Smooth muscle cell of bladder (primary cell): Measurements from ENCODE around the gene DAPK2. TPM values are rescaled to one million over a fixed set of nuclear protein-coding genes. Genes with fewer than 3 reads are reported as not detected.

Experiments used
- total RNA-seq: library from RNA; depleted of rRNA; stranded (reverse); fragments of >200 nt; gene quantifications from 2 replicates; pipeline ENCODE4 v1.2.3, GENCODE V29; 2014

DAPK2 gene
- total RNA-seq = 1.3 and 1.5 TPM in 2 replicates

DNA sequence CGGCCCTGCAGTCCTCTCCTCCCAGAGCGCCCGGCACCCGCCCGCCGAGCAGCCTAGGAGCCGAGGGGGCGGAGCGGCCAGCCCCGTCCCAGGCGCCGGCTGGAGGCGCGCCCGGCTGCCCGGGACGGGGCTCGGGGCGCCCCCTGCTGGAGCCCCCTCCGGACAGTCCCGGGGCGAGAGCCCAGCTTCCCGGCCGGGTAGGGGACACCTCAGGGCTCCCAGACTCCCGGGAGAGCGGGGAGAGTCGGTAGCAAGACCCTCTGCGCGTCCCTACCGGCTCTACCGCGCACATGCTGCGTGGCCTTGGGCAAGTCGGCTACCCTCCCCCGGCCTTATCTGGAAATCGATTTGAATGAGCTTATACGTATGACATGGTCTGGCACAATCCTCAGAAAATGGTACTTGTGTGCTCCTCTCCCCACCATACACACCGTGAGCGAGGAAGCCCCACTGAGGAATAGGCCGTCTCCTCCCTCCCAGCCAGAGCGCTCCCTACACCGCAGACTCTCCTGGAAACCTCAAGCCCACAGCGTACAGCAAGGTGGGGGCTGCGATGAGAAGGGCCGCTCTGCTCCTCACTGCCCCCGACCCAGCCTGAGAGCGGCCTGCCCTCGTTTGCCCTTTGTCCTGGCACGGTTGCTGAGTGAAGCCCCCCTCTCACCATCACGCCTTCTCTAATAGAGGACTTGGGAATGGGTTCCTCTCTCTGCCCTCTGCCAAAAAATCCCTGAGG, at the start of gene DAPK2:
Gene DAPK2 (minus strand): TSS at position 65 of the 733 bp plus-strand sequence. CDS start 6,224 bp downstream, outside the sequence.

DNA sequence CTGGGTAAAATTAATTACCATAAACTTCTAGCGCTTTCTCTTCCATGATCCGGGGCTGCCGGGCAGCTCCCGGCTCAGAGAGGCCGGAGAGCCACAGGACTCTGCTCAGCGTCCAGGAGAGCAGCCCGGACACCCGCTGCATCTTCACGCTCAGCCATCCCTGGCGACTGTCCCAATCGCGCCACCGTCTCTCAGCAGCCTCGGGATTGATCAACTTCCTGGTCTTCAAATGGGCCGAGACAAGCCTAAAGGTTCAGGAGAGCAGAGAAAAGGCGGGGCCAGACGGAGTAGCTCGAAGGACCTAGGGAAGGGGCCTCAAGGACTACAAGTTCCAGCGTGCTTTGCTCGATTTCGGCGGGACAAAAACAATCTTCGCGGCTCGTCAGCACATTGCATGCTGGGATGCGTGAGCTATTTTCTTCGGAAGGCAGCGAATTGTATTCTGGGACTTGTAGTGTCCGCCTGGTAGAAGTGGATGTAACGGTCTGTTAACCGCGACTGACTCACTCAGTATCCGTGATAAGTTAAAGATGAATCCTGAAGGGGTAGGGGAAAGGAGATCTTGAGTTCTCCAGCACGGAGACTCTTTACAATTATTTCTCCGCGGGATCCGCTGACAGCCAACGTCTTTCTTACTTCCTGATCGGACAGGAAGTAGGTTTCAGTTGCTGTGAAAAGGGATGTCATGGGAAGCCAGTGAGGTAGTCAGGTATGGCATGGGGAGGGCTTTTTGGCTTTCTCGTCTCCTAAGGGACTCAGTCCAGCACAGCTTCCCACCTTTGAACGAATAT, 47.5 kb upstream of the DAPK2 start, which contains the start of gene CIAO2A:
Gene CIAO2A (minus strand): TSS at position 212 of the 791 bp plus-strand sequence. CDS start 70 bp downstream, at position 142.

Other genes with a start within 250 kb of the DAPK2 start
- gene HERC1, start 212.5 kb downstream of the DAPK2 start, total RNA-seq = 75.2 and 82.1 TPM in 2 replicates
- 64.2 and 65.1 TPM in 2 replicates for gene CIAO2A, start 47.4 kb upstream of the DAPK2 start, total RNA-seq
- gene SNX1, start 49.5 kb upstream of the DAPK2 start, total RNA-seq = 35.0 and 42.7 TPM in 2 replicates
- gene SNX22, start 105.2 kb upstream of the DAPK2 start, total RNA-seq = 0.14 and 0.18 TPM in 2 replicates
- 1,545 and 1,681 TPM in 2 replicates for gene PPIB, start 116.5 kb upstream of the DAPK2 start, total RNA-seq